Smooth muscle cell (in vitro differentiated cells): Measurements from ENCODE around the gene PRDM12. TPM values are rescaled to one million over a fixed set of nuclear protein-coding genes. Genes with fewer than 3 reads are reported as not detected.

ENCODE experiments used
- DNase-seq: peaks from one replicate; lab custom pipeline; 2025; ENCODE audit not compliant: unreplicated experiment; lab: John Stamatoyannopoulos, UW
- H2AFZ ChIP-seq: fragments of 200-600 bp; sonication (generic); 2 replicates; pipeline ENCODE4 v1.6.0; 2016; ENCODE audit warnings: antibody characterized with exemption, low read depth, mild to moderate bottlenecking
- H3F3A ChIP-seq: fragments of 200-600 bp; sonication (generic); 2 replicates; pipeline ENCODE4 v1.6.0; 2017; ENCODE audit warnings: antibody characterized with exemption, low read depth
- H3K27ac ChIP-seq: fragments of 200-600 bp; sonication (generic); 2 replicates; pipeline ENCODE4 v1.5.1; 2016; ENCODE audit warnings: low read depth, mild to moderate bottlenecking
- H3K27me3 ChIP-seq: fragments of 200-600 bp; sonication (generic); 2 replicates; pipeline ENCODE4 v1.6.1; 2016; ENCODE audit warnings: low read depth, mild to moderate bottlenecking
- H3K36me3 ChIP-seq: fragments of 200-600 bp; sonication (generic); 2 replicates; pipeline ENCODE4 v1.5.1; 2016; ENCODE audit warnings: low read depth
- H3K4me1 ChIP-seq: fragments of 200-600 bp; sonication (generic); 2 replicates; pipeline ENCODE4 v1.5.1; 2016; ENCODE audit warnings: low read depth
- H3K4me2 ChIP-seq: fragments of 200-600 bp; sonication (generic); 2 replicates; pipeline ENCODE4 v1.6.0; 2016; ENCODE audit warnings: mild to moderate bottlenecking
- H3K4me3 ChIP-seq: fragments of 200-600 bp; sonication (generic); 2 replicates; pipeline ENCODE4 v1.5.1; 2016; ENCODE audit warnings: mild to moderate bottlenecking
- H3K79me2 ChIP-seq: fragments of 200-600 bp; sonication (generic); 2 replicates; pipeline ENCODE4 v1.6.0; 2016; ENCODE audit warnings: low read depth, mild to moderate bottlenecking
- H3K9ac ChIP-seq: fragments of 200-600 bp; sonication (generic); 2 replicates; pipeline ENCODE4 v1.6.0; 2016; ENCODE audit warnings: low read depth
- H3K9me3 ChIP-seq: fragments of 200-600 bp; sonication (generic); replicated peaks from 2 replicates; pipeline ENCODE4 v1.5.1; 2016; ENCODE audit warnings: low read depth
- H4K20me1 ChIP-seq: fragments of 200-600 bp; sonication (generic); 2 replicates; pipeline ENCODE4 v1.6.0; 2016; ENCODE audit warnings: low read depth
- WGBS: methylation state at CpG from one replicate; pipeline ENCODE4 v1.1.7; 2016; ENCODE audit warnings: low lambda C conversion rate; 5-methylcytosine and 5-hydroxymethylcytosine counted together
- polyA plus RNA-seq: library from polyadenylated mRNA; unstranded; fragments of >200 nt; fragmentation: Nextera tagmentation; extraction: Ambion mirVana; gene quantifications from 2 replicates; pipeline ENCODE4 v1.2.1, GENCODE V29; 2016
- total RNA-seq: library from RNA; depleted of rRNA; stranded (reverse); fragments of >200 nt; gene quantifications from 2 replicates; pipeline ENCODE4 v1.2.3, GENCODE V29; 2014
- TF ChIP-seq, protein P1 (sequence below): fragments of 200-600 bp; sonication (generic); IDR thresholded peaks from 2 replicates; pipeline ENCODE4 v1.5.1; 2017; ENCODE audit warnings: borderline replicate concordance, mild to moderate bottlenecking, antibody characterized with exemption; ENCODE audit not compliant: insufficient read depth, poor library complexity, severe bottlenecking

PRDM12 gene
- total and polyA plus RNA-seq, 2 experiments from 2014 or later = not detected

- TF ChIP-seq, protein P1, sequence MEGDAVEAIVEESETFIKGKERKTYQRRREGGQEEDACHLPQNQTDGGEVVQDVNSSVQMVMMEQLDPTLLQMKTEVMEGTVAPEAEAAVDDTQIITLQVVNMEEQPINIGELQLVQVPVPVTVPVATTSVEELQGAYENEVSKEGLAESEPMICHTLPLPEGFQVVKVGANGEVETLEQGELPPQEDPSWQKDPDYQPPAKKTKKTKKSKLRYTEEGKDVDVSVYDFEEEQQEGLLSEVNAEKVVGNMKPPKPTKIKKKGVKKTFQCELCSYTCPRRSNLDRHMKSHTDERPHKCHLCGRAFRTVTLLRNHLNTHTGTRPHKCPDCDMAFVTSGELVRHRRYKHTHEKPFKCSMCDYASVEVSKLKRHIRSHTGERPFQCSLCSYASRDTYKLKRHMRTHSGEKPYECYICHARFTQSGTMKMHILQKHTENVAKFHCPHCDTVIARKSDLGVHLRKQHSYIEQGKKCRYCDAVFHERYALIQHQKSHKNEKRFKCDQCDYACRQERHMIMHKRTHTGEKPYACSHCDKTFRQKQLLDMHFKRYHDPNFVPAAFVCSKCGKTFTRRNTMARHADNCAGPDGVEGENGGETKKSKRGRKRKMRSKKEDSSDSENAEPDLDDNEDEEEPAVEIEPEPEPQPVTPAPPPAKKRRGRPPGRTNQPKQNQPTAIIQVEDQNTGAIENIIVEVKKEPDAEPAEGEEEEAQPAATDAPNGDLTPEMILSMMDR = no peak
- 94% methylated on average over 13 of the region's 13 CpGs for WGBS
- Histone ChIP-seq H3F3A (no peaks in the 10 kb centered on the region), H3K36me3 (peaks cover 13% of the 10 kb centered on the region), H3K4me3 (no peak overlapping the region), H4K20me1 (peaks cover 19% of the 10 kb centered on the region), H3K27me3 (no peaks in the 10 kb centered on the region), H3K4me2 (no peak overlapping the region), H3K9ac (no peak overlapping the region), H3K9me3 (no peaks in the 10 kb centered on the region), H2AFZ (no peak overlapping the region), H3K4me1 (no peaks in the 10 kb centered on the region), H3K27ac (no peak overlapping the region), H3K79me2 (no peaks in the 10 kb centered on the region)
- no peak for DNase-seq
These were observed 34.8 kb upstream of the PRDM12 start for GRCh38 chr9:130629443-130630070.

DNA sequence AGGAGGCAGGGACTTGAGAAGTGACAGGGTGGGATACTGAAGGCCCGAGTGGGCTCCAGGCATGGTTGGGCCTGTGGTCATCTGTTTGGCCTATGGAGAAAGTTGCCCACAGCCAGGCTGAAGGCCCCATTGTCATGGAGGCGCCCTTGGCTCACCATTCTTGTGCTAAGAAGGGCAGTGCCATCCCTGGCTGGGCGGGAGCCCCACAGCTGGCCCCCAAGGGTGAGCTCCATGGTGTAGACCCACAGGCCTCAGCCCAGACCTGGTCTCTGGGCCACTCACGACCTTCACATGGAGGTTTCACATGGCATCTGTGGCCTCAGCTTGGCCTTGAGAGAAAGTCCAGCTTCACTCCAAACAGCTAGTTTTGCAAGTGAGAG, 34.3 kb upstream of the PRDM12 start:
- WGBS = 100% methylated on average over 4 of the region's 4 CpGs
- Histone ChIP-seq H4K20me1 (peaks cover 19% of the 10 kb centered on the region), H3F3A (no peaks in the 10 kb centered on the region), H3K9ac (no peak overlapping the region), H3K27ac (no peak overlapping the region), H3K36me3 (peaks cover 12% of the 10 kb centered on the region), H3K4me1 (no peaks in the 10 kb centered on the region), H3K4me3 (no peak overlapping the region), H3K4me2 (no peak overlapping the region), H3K79me2 (no peaks in the 10 kb centered on the region), H3K9me3 (no peaks in the 10 kb centered on the region), H2AFZ (no peak overlapping the region), H3K27me3 (no peaks in the 10 kb centered on the region)
- DNase-seq = no peak
- TF ChIP-seq, protein P1 = no peak

GRCh38 chr9:130630506-130631330, 33.7 kb upstream of the PRDM12 start:
- H4K20me1 ChIP-seq = peaks cover 19% of the 10 kb centered on the region
- no peak overlapping the region for H3K9ac ChIP-seq
- no peaks in the 10 kb centered on the region for H3F3A ChIP-seq
- H3K27me3 ChIP-seq = no peaks in the 10 kb centered on the region
- 98% methylated on average over 27 of the region's 27 CpGs for WGBS
- H2AFZ ChIP-seq = no peak overlapping the region
- TF ChIP-seq, protein P1 = no peak
- no peaks in the 10 kb centered on the region for H3K79me2 ChIP-seq
- H3K4me3 ChIP-seq = no peak overlapping the region
- H3K4me2 ChIP-seq = no peak overlapping the region
- H3K4me1 ChIP-seq = no peaks in the 10 kb centered on the region
- H3K9me3 ChIP-seq = no peaks in the 10 kb centered on the region
- H3K36me3 ChIP-seq = peaks cover 6% of the 10 kb centered on the region
- no peak overlapping the region for H3K27ac ChIP-seq
- no peak for DNase-seq
